BLaER1 treated with 17β-estradiol and CSF1 and Interleukin-3, amounts not matched to agents 10 nM and 100 nM (cell line): Measurements from ENCODE around the gene RPS6KA2.

Source experiments
- H3K27ac ChIP-seq, 11 experiments: shearing (Covaris generic); formaldehyde crosslinking; 2 replicates each; pipeline ENCODE4 v1.8.1; 2022
- H3K27me3 ChIP-seq, 11 experiments: shearing (Covaris generic); formaldehyde crosslinking; 2 replicates each; pipeline ENCODE4 v1.8.1; 2022
- H3K36me3 ChIP-seq, 11 experiments: shearing (Covaris generic); formaldehyde crosslinking; 2 replicates each; pipeline ENCODE4 v1.8.1; 2022
- H3K4me1 ChIP-seq, 10 experiments: shearing (Covaris generic); formaldehyde crosslinking; 2 replicates each; pipeline ENCODE4 v1.8.1; 2022
- H3K4me2 ChIP-seq, 11 experiments: shearing (Covaris generic); formaldehyde crosslinking; 2 replicates each; pipeline ENCODE4 v1.8.1; 2022
- H3K4me3 ChIP-seq, 10 experiments: shearing (Covaris generic); formaldehyde crosslinking; 2 replicates each; pipeline ENCODE4 v1.8.1; 2022
- H3K9ac ChIP-seq, 11 experiments: shearing (Covaris generic); formaldehyde crosslinking; 2 replicates each; pipeline ENCODE4 v1.8.1; 2022
- H3K9me3 ChIP-seq, 11 experiments: shearing (Covaris generic); formaldehyde crosslinking; replicated peaks in 1 of 11; 2 replicates each; pipeline ENCODE4 v1.8.1; 2022
- H4K20me1 ChIP-seq, 11 experiments: shearing (Covaris generic); formaldehyde crosslinking; 2 replicates each; pipeline ENCODE4 v1.8.1; 2022
- Cebpa-rat ChIP-seq, 11 experiments: shearing (Covaris generic); IDR thresholded peaks; 2 replicates each; pipeline ENCODE4 v1.8.1; 2022

The RPS6KA2 gene

GRCh38 chr6:166570929-166571713 lies 55.9 kb downstream of the RPS6KA2 start:
- Histone ChIP-seq H3K36me3 (no peaks in the 10 kb centered on the region; a peak in 1 of 22 replicates), H3K9ac (no peak overlapping the region), H3K4me1 (peaks cover 15 to 32% (median 20%) of the 10 kb centered on the region in 10 experiments), H4K20me1 (peaks cover 0 to 45% (median 0%) of the 10 kb centered on the region in 11 experiments; a peak in 6 of 22 replicates), H3K4me3 (no peak overlapping the region), H3K4me2 (peak overlapping the region in 2 of 11 experiments; percentile 17 to 25; a peak in 3 of 22 replicates), H3K9me3 (peaks cover 2 to 10% (median 7%) of the 10 kb centered on the region in 11 experiments; a peak in 18 of 22 replicates), H3K27me3 (no peaks in the 10 kb centered on the region), H3K27ac (no peak overlapping the region)
- TF ChIP-seq Cebpa-rat (IDR thresholded peaks at IDR 0.05), result no peak

- H3K27ac ChIP-seq, result no peak overlapping the region
- TF ChIP-seq Cebpa-rat (IDR thresholded peaks at IDR 0.05), result no peak
- no peaks in the 10 kb centered on the region for H3K9me3 ChIP-seq
- no peak overlapping the region for H3K9ac ChIP-seq
- H3K4me3 ChIP-seq, result no peak overlapping the region
- peaks cover 0 to 45% (median 0%) of the 10 kb centered on the region in 11 experiments; a peak in 6 of 22 replicates for H4K20me1 ChIP-seq
- no peaks in the 10 kb centered on the region for H3K27me3 ChIP-seq
- peaks cover 0 to 3% (median 0%) of the 10 kb centered on the region in 11 experiments; a peak in 2 of 22 replicates for H3K36me3 ChIP-seq
- H3K4me2 ChIP-seq, result no peak overlapping the region
- peaks cover 17 to 33% (median 20%) of the 10 kb centered on the region in 10 experiments for H3K4me1 ChIP-seq
Measured at GRCh38 chr6:166569206-166569605, 57.8 kb downstream of the RPS6KA2 start.

GRCh38 chr6:166567813-166568212 lies 59.2 kb downstream of the RPS6KA2 start:
- peaks cover 0 to 3% (median 0%) of the 10 kb centered on the region in 11 experiments; a peak in 2 of 22 replicates for H3K36me3 ChIP-seq
- H3K4me1 ChIP-seq, result peaks cover 7 to 35% (median 22%) of the 10 kb centered on the region in 10 experiments
- H3K9ac ChIP-seq, result no peak overlapping the region
- no peak for TF ChIP-seq Cebpa-rat (IDR thresholded peaks at IDR 0.05)
- no peaks in the 10 kb centered on the region for H3K27me3 ChIP-seq
- H3K4me2 ChIP-seq, result no peak overlapping the region
- H3K4me3 ChIP-seq, result no peak overlapping the region
- no peak overlapping the region for H3K27ac ChIP-seq
- H3K9me3 ChIP-seq, result no peaks in the 10 kb centered on the region
- peaks cover 0 to 35% (median 0%) of the 10 kb centered on the region in 11 experiments; a peak in 6 of 22 replicates for H4K20me1 ChIP-seq

- no peaks in the 10 kb centered on the region for H3K27me3 ChIP-seq
- no peak overlapping the region for H3K4me3 ChIP-seq
- H4K20me1 ChIP-seq, result peaks cover 0 to 28% (median 0%) of the 10 kb centered on the region in 11 experiments; a peak in 4 of 22 replicates
- H3K9me3 ChIP-seq, result no peaks in the 10 kb centered on the region
- no peak overlapping the region for H3K9ac ChIP-seq
- H3K4me2 ChIP-seq, result no peak overlapping the region
- no peak for TF ChIP-seq Cebpa-rat (IDR thresholded peaks at IDR 0.05)
- H3K4me1 ChIP-seq, result peaks cover 0 to 28% (median 15%) of the 10 kb centered on the region in 10 experiments; a peak in 16 of 20 replicates
- H3K27ac ChIP-seq, result no peak overlapping the region
- peaks cover 0 to 4% (median 0%) of the 10 kb centered on the region in 11 experiments; a peak in 2 of 22 replicates for H3K36me3 ChIP-seq
Measured at GRCh38 chr6:166567107-166567506, 59.9 kb downstream of the RPS6KA2 start.

- TF ChIP-seq Cebpa-rat (IDR thresholded peaks at IDR 0.05), result no peak
- Histone ChIP-seq H3K4me1 (peaks cover 0 to 20% (median 14%) of the 10 kb centered on the region in 10 experiments; a peak in 15 of 20 replicates), H3K9ac (no peak overlapping the region), H4K20me1 (peaks cover 0 to 25% (median 0%) of the 10 kb centered on the region in 11 experiments; a peak in 4 of 22 replicates), H3K27ac (no peak overlapping the region), H3K27me3 (no peaks in the 10 kb centered on the region), H3K4me2 (no peak overlapping the region), H3K36me3 (peaks cover 0 to 4% (median 0%) of the 10 kb centered on the region in 11 experiments; a peak in 3 of 22 replicates), H3K4me3 (no peak overlapping the region), H3K9me3 (0 out of 22 replicates have a peak, but pooled peaks cover 0 to 1% (median 0%) of the 10 kb centered on the region in 11 experiments)
Measured at GRCh38 chr6:166566026-166567011, 60.7 kb downstream of the RPS6KA2 start.

- peaks cover 0 to 10% (median 0%) of the 10 kb centered on the region in 11 experiments; a peak in 2 of 22 replicates for H3K9me3 ChIP-seq
- no peak overlapping the region for H3K27ac ChIP-seq
- no peak overlapping the region for H3K4me3 ChIP-seq
- H3K27me3 ChIP-seq, result no peaks in the 10 kb centered on the region
- TF ChIP-seq Cebpa-rat (IDR thresholded peaks at IDR 0.05), result no peak
- peaks cover 0 to 16% (median 0%) of the 10 kb centered on the region in 11 experiments; a peak in 4 of 22 replicates for H4K20me1 ChIP-seq
- H3K4me1 ChIP-seq, result peaks cover 0 to 16% (median 14%) of the 10 kb centered on the region in 10 experiments; a peak in 14 of 20 replicates
- no peak overlapping the region for H3K9ac ChIP-seq
- no peak overlapping the region for H3K4me2 ChIP-seq
- peaks cover 0 to 4% (median 0%) of the 10 kb centered on the region in 11 experiments; a peak in 3 of 22 replicates for H3K36me3 ChIP-seq
Measured at GRCh38 chr6:166565084-166565967, 61.7 kb downstream of the RPS6KA2 start.

GRCh38 chr6:166563805-166564204 lies 63.2 kb downstream of the RPS6KA2 start:
- Histone ChIP-seq H3K36me3 (peaks cover 0 to 4% (median 0%) of the 10 kb centered on the region in 11 experiments; a peak in 3 of 22 replicates), H4K20me1 (peaks cover 0 to 7% (median 0%) of the 10 kb centered on the region in 11 experiments; a peak in 4 of 22 replicates), H3K4me1 (peaks cover 0 to 16% (median 14%) of the 10 kb centered on the region in 10 experiments; a peak in 14 of 20 replicates), H3K27me3 (no peaks in the 10 kb centered on the region), H3K4me3 (no peak overlapping the region), H3K9me3 (peaks cover 0 to 24% (median 6%) of the 10 kb centered on the region in 11 experiments; a peak in 10 of 22 replicates), H3K9ac (no peak overlapping the region), H3K4me2 (peak overlapping the region in 8 of 11 experiments; percentile 11 to 60 (median 50); a peak in 9 of 22 replicates), H3K27ac (no peak overlapping the region)
- no peak for TF ChIP-seq Cebpa-rat (IDR thresholded peaks at IDR 0.05)
